ENCODE measurements around the gene E2F6.

Gene E2F6

GRCh38 chr2:11416186-11416585, 49.8 kb downstream of the E2F6 start:
- no peak for TF ChIP-seq CTCF (IDR thresholded peaks at IDR 0.05; ENCODE audit: extremely low read depth, missing control alignments)
- no peak for DNase-seq (ENCODE audit: low spot score)

- no peak for DNase-seq (ENCODE audit: low spot score)
- TF ChIP-seq CTCF (IDR thresholded peaks at IDR 0.05; ENCODE audit: extremely low read depth, missing control alignments), result no peak
Measured at GRCh38 chr2:11414372-11415124, 51.4 kb downstream of the E2F6 start.

GRCh38 chr2:11412449-11412810, 53.5 kb downstream of the E2F6 start:
- TF ChIP-seq CTCF (IDR thresholded peaks at IDR 0.05; ENCODE audit: extremely low read depth, missing control alignments), result no peak
- DNase-seq (ENCODE audit: low spot score), result no peak

- peak; percentile 47 for TF ChIP-seq CTCF (IDR thresholded peaks at IDR 0.05; ENCODE audit: extremely low read depth, missing control alignments)
- peak; percentile 35 for DNase-seq (ENCODE audit: low spot score)
Measured at GRCh38 chr2:11411768-11412448, 54.1 kb downstream of the E2F6 start.

- TF ChIP-seq CTCF (IDR thresholded peaks at IDR 0.05; ENCODE audit: extremely low read depth, missing control alignments), result no peak
- no peak for DNase-seq (ENCODE audit: low spot score)
Measured at GRCh38 chr2:11411244-11411643, 54.7 kb downstream of the E2F6 start.

- DNase-seq (ENCODE audit: low spot score), result no peak
Measured at GRCh38 chr2:11410101-11410500, 55.9 kb downstream of the E2F6 start.

More at GRCh38 chr2:11410101-11410500, 55.9 kb downstream of the E2F6 start:
- no peak for TF ChIP-seq CTCF (IDR thresholded peaks at IDR 0.05; ENCODE audit: extremely low read depth, missing control alignments)

Measured in GM20000 (cell line).